ENCODE measurements around the gene CNTFR. TPM values are rescaled to one million over a fixed set of nuclear protein-coding genes. Genes with fewer than 3 reads are reported as not detected.

CNTFR gene
- total RNA-seq, 2 donors from 2014 or later = not detected

- peaks cover 0 to 2% of the 10 kb centered on the region in 2 donors for H3K27me3 Mint-ChIP-seq
Measured at GRCh38 chr9:34607331-34607730, 17.8 kb upstream of the CNTFR start.

DNA sequence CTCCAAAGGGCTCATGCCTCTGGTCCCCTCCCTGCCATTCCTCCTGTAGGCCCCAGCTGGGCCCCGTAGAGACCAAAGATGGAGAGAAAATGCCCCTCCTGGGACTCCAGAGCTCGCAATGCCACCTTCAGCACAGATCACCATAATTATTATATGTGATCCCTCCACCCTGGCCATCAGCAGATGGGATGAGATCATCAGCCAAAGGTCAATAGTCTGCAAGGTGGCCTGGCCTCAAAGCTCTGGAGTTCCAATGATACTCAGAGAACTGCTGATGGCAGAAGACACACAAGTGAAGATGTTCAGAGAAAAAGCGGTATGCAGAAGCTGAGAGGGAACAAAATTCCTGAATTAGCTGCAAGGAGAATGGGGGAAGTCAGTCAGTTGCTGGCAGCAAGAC lies 17.4 kb upstream of the CNTFR start:
- no peaks in the 10 kb centered on the region for H3K9me3 Mint-ChIP-seq
- H3K4me3 Mint-ChIP-seq = no peak overlapping the region
- no peak for ATAC-seq

More at GRCh38 chr9:34607331-34607730, 17.8 kb upstream of the CNTFR start:
- ATAC-seq (no peak), DNase-seq (ENCODE audit: low spot score) (no peak)
- no peaks in the 10 kb centered on the region for H3K36me3 Mint-ChIP-seq
- no peak overlapping the region for H3K4me3 Mint-ChIP-seq
- H3K9me3 Mint-ChIP-seq = no peaks in the 10 kb centered on the region
- peaks cover 8 to 11% of the 10 kb centered on the region in 2 donors for H3K4me1 Mint-ChIP-seq (ENCODE audit: low read depth in 2 of 2)
- no peak overlapping the region for H3K27ac Mint-ChIP-seq

DNA sequence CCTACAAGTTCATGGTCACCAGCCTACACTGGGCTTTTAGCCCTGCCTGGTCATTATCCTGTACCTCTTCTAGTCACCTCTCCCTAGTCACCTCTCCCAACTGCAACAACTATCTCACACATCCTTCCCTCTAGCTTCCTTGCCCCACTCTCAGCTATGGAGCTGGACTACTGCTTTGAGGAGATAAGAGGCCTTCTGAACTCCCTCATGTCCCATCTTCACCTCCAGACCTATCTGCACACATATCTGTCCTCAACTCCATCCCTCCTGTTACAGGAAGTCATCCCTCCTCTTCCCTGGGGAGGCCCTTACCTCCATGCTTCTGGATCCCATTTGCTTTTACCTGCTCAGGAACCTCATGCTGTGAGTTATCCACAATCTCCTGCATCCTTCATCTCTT lies 16.7 kb upstream of the CNTFR start:
- H3K4me1 Mint-ChIP-seq (ENCODE audit: low read depth in 2 of 2) = peaks cover under 1 to 4% of the 10 kb centered on the region in 2 donors
- H3K36me3 Mint-ChIP-seq = no peaks in the 10 kb centered on the region
- ATAC-seq (no peak), DNase-seq (ENCODE audit: low spot score) (no peak)
- peaks cover 0 to 6% of the 10 kb centered on the region in 2 donors for H3K27me3 Mint-ChIP-seq
- H3K4me3 Mint-ChIP-seq = no peak overlapping the region
- H3K9me3 Mint-ChIP-seq = no peaks in the 10 kb centered on the region
- H3K27ac Mint-ChIP-seq = no peak overlapping the region

More for the DNA sequence above, 17.4 kb upstream of the CNTFR start:
- Mint-ChIP-seq H3K36me3 (no peaks in the 10 kb centered on the region), H3K27ac (no peak overlapping the region), H3K4me1 (ENCODE audit: low read depth in 2 of 2) (peaks cover 6 to 9% of the 10 kb centered on the region in 2 donors), H3K27me3 (peaks cover 0 to 2% of the 10 kb centered on the region in 2 donors)
- DNase-seq (ENCODE audit: low spot score) = no peak

DNA sequence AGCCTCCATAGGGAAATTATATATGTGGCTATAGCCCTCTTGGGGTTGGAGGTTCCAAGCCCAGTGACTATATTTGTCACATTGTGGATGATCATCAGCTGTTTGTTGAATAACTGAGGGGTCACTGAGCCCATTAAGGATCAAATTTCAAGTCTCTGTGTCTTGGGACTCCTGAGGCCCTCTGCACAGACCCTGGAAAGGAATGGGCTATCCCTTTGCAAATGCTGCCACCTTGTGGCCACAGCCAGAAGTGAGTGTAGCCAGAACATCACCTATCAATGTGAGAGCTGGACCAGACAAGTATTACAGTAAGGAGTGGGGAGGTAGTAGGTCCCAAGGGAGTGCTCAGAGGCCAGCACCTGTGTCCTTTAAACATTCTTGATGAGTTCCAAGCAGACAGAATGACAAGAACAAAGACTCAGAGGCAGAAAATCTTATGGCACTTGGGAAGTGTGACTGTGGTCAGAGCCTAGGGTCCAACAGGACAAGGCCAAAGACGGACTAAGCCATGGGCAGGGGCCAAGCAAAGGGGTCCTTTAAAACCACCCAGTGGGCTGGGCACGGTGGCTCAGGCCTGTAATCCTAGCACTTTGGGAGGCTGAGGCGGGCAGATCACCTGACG lies 14.2 kb upstream of the CNTFR start:
- ATAC-seq (peak; percentile 76 to 80), DNase-seq (ENCODE audit: low spot score) (peak; percentile 80)
- peaks cover 0 to 9% of the 10 kb centered on the region in 2 donors for H3K27me3 Mint-ChIP-seq
- no peaks in the 10 kb centered on the region for H3K9me3 Mint-ChIP-seq
- no peak overlapping the region for H3K4me3 Mint-ChIP-seq
- H3K36me3 Mint-ChIP-seq = no peaks in the 10 kb centered on the region
- H3K27ac Mint-ChIP-seq = no peak overlapping the region
- peaks cover 0 to 2% of the 10 kb centered on the region in 2 donors for H3K4me1 Mint-ChIP-seq (ENCODE audit: low read depth in 2 of 2)

GRCh38 chr9:34601937-34602573 lies 12.5 kb upstream of the CNTFR start:
- peaks cover 8 to 9% of the 10 kb centered on the region in 2 donors for H3K27me3 Mint-ChIP-seq
- H3K9me3 Mint-ChIP-seq = no peaks in the 10 kb centered on the region
- peaks cover 0 to 2% of the 10 kb centered on the region in 2 donors for H3K4me1 Mint-ChIP-seq (ENCODE audit: low read depth in 2 of 2)
- H3K36me3 Mint-ChIP-seq = no peaks in the 10 kb centered on the region
- no peak overlapping the region for H3K4me3 Mint-ChIP-seq
- no peak for ATAC-seq
- no peak overlapping the region for H3K27ac Mint-ChIP-seq
- no peak for DNase-seq (ENCODE audit: low spot score)

DNA sequence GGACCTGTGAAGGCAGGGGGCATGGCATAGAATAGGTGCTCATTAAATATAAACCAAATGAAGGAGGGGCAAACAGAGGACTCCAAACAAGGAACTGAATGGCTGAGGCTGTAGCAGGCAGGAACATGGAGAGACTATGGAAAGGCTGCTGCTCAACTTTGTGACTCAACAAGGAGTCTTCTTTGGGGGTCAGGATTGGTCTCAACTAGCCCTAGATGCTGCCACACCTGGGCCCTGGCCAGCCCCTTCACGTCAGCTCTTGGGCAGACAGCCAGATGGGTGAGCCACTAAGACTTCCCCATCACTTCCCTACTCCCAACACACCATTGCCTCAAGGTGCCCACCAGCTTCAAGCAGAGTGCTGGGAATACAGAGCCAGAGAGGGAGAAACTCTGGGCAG lies 11.4 kb upstream of the CNTFR start:
- peaks cover 15 to 16% of the 10 kb centered on the region in 2 donors for H3K27me3 Mint-ChIP-seq
- H3K36me3 Mint-ChIP-seq = no peaks in the 10 kb centered on the region
- no peak overlapping the region for H3K27ac Mint-ChIP-seq
- peaks cover 0 to 2% of the 10 kb centered on the region in 2 donors for H3K4me1 Mint-ChIP-seq (ENCODE audit: low read depth in 2 of 2)
- DNase-seq (ENCODE audit: low spot score) = no peak
- H3K4me3 Mint-ChIP-seq = no peak overlapping the region
- ATAC-seq = no peak
- no peaks in the 10 kb centered on the region for H3K9me3 Mint-ChIP-seq

DNA sequence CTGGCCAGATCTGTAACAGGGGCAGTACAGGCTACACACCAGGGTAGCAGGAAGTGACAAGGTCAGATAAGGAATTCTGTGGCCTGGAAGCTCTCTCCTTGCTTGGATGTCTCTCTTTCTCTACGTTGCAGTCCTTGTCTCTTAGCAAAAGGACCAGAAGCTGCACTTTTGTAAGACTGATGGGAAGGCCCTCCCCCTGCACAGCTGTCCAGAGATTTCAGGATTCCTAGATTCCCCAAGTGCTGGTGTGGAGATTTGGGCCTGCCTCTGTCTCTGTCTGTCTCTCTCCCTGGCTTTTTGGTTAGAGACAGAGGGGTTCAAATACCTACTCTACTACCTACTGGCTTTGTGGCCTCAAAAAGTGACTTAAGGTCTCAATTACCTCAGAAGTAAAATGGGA lies 10.0 kb upstream of the CNTFR start:
- H3K4me3 Mint-ChIP-seq = no peak overlapping the region
- no peak for DNase-seq (ENCODE audit: low spot score)
- no peaks in the 10 kb centered on the region for H3K9me3 Mint-ChIP-seq
- H3K4me1 Mint-ChIP-seq (ENCODE audit: low read depth in 2 of 2) = peaks cover 0 to 2% of the 10 kb centered on the region in 2 donors
- no peaks in the 10 kb centered on the region for H3K36me3 Mint-ChIP-seq
- peaks cover 17 to 20% of the 10 kb centered on the region in 2 donors for H3K27me3 Mint-ChIP-seq
- no peak overlapping the region for H3K27ac Mint-ChIP-seq
- ATAC-seq = no peak

- no peak overlapping the region for H3K4me3 Mint-ChIP-seq
- H3K27ac Mint-ChIP-seq = no peak overlapping the region
- DNase-seq (ENCODE audit: low spot score) = no peak
- peaks cover 35 to 48% of the 10 kb centered on the region in 2 donors for H3K27me3 Mint-ChIP-seq
- no peak for ATAC-seq
- no peaks in the 10 kb centered on the region for H3K9me3 Mint-ChIP-seq
- H3K36me3 Mint-ChIP-seq = no peaks in the 10 kb centered on the region
- H3K4me1 Mint-ChIP-seq (ENCODE audit: low read depth in 2 of 2) = peaks cover 11 to 24% of the 10 kb centered on the region in 2 donors
Measured at GRCh38 chr9:34594177-34594576, 4.7 kb upstream of the CNTFR start.

DNA sequence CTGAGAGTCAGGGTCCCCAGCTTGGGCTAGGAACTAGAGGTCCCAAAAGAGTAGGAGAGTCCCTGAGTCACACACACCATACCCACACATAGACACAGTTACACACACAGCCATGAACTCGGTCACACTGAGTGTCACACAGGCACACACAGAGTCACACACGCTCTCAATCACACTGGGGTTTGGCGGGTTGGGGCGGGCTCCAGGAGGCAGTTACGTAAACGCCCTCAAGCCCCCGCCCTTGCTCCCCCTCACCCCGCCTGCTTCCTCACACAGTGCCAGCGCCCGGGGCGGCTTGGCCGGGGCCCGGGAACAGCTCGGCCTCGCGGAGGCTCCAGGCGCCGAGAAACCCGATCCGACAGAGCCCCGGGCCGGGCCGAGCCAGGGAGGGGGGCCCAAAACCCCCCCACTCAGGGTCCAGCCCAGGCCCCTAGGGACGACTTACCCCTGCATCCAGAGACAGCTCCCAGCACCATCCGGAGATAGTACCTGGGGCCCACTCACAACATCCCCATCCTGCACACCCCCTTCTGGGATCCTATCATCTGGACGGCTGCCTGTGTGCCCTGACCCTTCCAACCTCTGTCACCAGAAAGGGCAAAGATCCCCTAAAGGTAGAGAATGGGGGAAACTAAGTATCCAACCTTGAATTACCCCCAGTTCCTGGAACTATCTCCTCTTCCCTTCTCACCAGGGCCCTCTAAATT lies 3.5 kb upstream of the CNTFR start:
- Mint-ChIP-seq H3K27me3 (peaks cover 44 to 59% of the 10 kb centered on the region in 2 donors), H3K4me1 (ENCODE audit: low read depth in 2 of 2) (peaks cover 18 to 32% of the 10 kb centered on the region in 2 donors), H3K36me3 (no peaks in the 10 kb centered on the region), H3K27ac (no peak overlapping the region), H3K9me3 (no peaks in the 10 kb centered on the region), H3K4me3 (peak overlapping the region; percentile 18)
- no peak for ATAC-seq
- DNase-seq (ENCODE audit: low spot score) = no peak

GRCh38 chr9:34591917-34592866 lies 2.7 kb upstream of the CNTFR start:
- Mint-ChIP-seq H3K27ac (no peak overlapping the region), H3K4me3 (peak overlapping the region; percentile 60), H3K27me3 (peaks cover 51 to 60% of the 10 kb centered on the region in 2 donors)

DNA sequence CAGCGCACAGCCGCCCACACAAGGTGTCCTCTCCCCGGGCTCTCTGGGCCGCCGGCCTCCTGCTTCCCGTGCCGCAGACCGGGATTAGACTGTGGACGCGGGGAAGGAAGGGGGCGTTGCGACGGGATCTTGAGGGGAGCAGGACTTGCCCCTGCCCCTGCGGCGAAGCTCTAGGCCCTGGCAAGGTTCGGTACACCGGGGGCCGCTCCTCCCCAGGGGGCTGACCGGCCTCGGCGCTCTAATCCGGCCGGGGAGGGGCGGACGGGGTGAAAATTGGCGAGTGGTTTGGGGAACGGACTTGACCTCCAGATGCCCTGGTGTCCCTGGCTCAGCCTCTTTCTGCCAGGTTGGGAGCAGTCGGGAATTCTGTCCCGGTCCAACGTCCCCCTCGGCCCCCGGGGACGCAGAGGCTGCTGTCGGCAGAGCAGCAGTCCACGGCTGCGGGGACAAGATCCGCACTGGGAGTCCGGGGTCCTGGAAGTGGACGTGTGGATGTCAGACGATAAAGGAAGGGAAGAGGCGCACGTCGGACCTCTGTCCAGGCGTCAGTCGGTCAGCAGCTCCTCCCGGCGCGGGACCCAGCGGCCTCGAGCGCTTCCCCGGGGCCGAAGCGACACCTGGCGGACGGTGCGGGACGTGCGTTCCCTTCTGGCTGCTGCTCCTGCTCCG lies 1.9 kb upstream of the CNTFR start:
- peak; percentile 84 for DNase-seq (ENCODE audit: low spot score)
- Mint-ChIP-seq H3K27me3 (peaks cover 56 to 59% of the 10 kb centered on the region in 2 donors), H3K9me3 (no peaks in the 10 kb centered on the region), H3K4me1 (ENCODE audit: low read depth in 2 of 2) (peaks cover 18 to 32% of the 10 kb centered on the region in 2 donors), H3K4me3 (peak overlapping the region; percentile 63), H3K36me3 (no peaks in the 10 kb centered on the region), H3K27ac (no peak overlapping the region)
- ATAC-seq = peak; percentile 81 to 87

More at GRCh38 chr9:34591917-34592866, 2.7 kb upstream of the CNTFR start:
- DNase-seq (ENCODE audit: low spot score) (no peak), ATAC-seq (no peak)
- no peaks in the 10 kb centered on the region for H3K9me3 Mint-ChIP-seq
- no peaks in the 10 kb centered on the region for H3K36me3 Mint-ChIP-seq
- peaks cover 18 to 32% of the 10 kb centered on the region in 2 donors for H3K4me1 Mint-ChIP-seq (ENCODE audit: low read depth in 2 of 2)

- Mint-ChIP-seq H3K27me3 (peaks cover 58 to 60% of the 10 kb centered on the region in 2 donors), H3K27ac (no peak overlapping the region), H3K36me3 (no peaks in the 10 kb centered on the region), H3K4me1 (ENCODE audit: low read depth in 2 of 2) (peaks cover 18 to 32% of the 10 kb centered on the region in 2 donors), H3K9me3 (no peaks in the 10 kb centered on the region), H3K4me3 (peak overlapping the region; percentile 63)
- ATAC-seq (no peak), DNase-seq (ENCODE audit: low spot score) (no peak)
Measured at GRCh38 chr9:34590381-34591247, 1.1 kb upstream of the CNTFR start.

Data from natural killer cell treated with Interleukin-12 subunit alpha and Interleukin-12 subunit beta and Interleukin-15 and Interleukin-18, amount 100 ng/mL, for 72 hours (primary cell).